GM18520 (cell line): ENCODE data around the gene GSDMA.
A peak's percentile ranks its signal among the peaks of the same experiment; 100 is the strongest.

ENCODE experiments used
- ATAC-seq: cut with Tn5 transposase; IDR thresholded peaks from one replicate; pipeline ENCODE4 v1.9.1; 2021; ENCODE audit not compliant: unreplicated experiment

GSDMA gene

GRCh38 chr17:39954876-39955275, 7.9 kb upstream of the GSDMA start:
- no peak for ATAC-seq

- ATAC-seq, result no peak
These were observed 7.0 kb upstream of the GSDMA start for GRCh38 chr17:39955726-39956225.

- no peak for ATAC-seq
These were observed 2.2 kb upstream of the GSDMA start for GRCh38 chr17:39960524-39961041.

GRCh38 chr17:39963829-39964228, 1.0 kb downstream of the GSDMA start:
- ATAC-seq, result no peak

GRCh38 chr17:39965017-39965699, 2.4 kb downstream of the GSDMA start:
- ATAC-seq, result no peak

- no peak for ATAC-seq
These were observed 4.0 kb downstream of the GSDMA start for GRCh38 chr17:39966771-39967170.

- no peak for ATAC-seq
These were observed 6.0 kb downstream of the GSDMA start for GRCh38 chr17:39968761-39969160.

GRCh38 chr17:39969375-39969774, 6.6 kb downstream of the GSDMA start:
- no peak for ATAC-seq

- ATAC-seq, result no peak
These were observed 7.4 kb downstream of the GSDMA start for GRCh38 chr17:39970157-39970692.

GRCh38 chr17:39971076-39971603, 8.3 kb downstream of the GSDMA start:
- no peak for ATAC-seq

- no peak for ATAC-seq
These were observed 9.5 kb downstream of the GSDMA start for GRCh38 chr17:39972271-39972670.

- no peak for ATAC-seq
These were observed 10.7 kb downstream of the GSDMA start for GRCh38 chr17:39973496-39973895.

- no peak for ATAC-seq
These were observed 11.6 kb downstream of the GSDMA start for GRCh38 chr17:39974433-39974832.

- no peak for ATAC-seq
These were observed 13.0 kb downstream of the GSDMA start for GRCh38 chr17:39975801-39976200.

GRCh38 chr17:39979016-39979670, 16.3 kb downstream of the GSDMA start:
- no peak for ATAC-seq

- ATAC-seq, result no peak
These were observed 17.1 kb downstream of the GSDMA start for GRCh38 chr17:39979893-39980350.

GRCh38 chr17:39980351-39981206, 17.8 kb downstream of the GSDMA start, which contains the start of gene PSMD3:
Gene PSMD3, plus strand, starts transcription at chr17:39980807. Its CDS starts 164 bp downstream, at chr17:39980971.
- ATAC-seq, result peak; percentile 92

- no peak for ATAC-seq
These were observed 18.5 kb downstream of the GSDMA start for GRCh38 chr17:39981207-39981741.

- no peak for ATAC-seq
These were observed 19.1 kb downstream of the GSDMA start for GRCh38 chr17:39981766-39982375.
